Measurements from ENCODE around the gene CDC45. TPM values are rescaled to one million over a fixed set of nuclear protein-coding genes. Genes with fewer than 3 reads are reported as not detected.

Gene CDC45
- total and polyA plus RNA-seq, 2 donors (not counting 1 experiment from before 2014, with no cell fraction given) = 3.8 to 12.0 TPM

DNA sequence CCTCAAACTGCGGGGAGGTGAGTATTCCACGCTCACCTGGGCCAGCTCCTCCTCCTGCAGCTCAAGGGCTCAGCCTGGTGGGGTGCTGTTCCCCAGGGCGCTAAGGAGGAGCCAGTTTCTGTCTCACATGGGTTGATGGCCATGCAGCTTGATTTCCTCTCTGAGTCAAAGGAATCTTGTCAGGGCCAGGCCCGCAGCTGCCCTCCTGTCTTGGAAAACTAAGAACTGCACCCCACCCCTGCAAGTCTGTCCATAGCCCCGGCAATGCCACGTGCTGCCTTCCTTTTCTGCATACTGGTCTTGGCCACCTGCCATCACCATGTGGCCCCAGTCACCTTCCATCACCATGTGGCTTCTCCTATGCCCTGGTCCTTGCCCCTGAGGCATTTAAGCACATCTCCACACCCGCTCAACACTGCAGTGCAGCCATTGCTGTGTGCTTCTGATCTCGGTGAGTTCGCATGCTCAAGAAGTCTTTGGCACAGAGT, 79.6 kb downstream of the CDC45 start:
- Histone ChIP-seq H3K4me3 (replicated peaks in 1 of 4; ENCODE audit: control extremely low read depth in 1 of 4, insufficient read depth in 1 of 4, low read depth in 3 of 4, low read length in 4 of 4) (no peak overlapping the region), H3K27ac (ENCODE audit: insufficient read depth, low read length) (no peak overlapping the region), H2AFZ (ENCODE audit: low read length) (no peak overlapping the region), H3K4me1 (ENCODE audit: control insufficient read depth, extremely low read depth, insufficient read depth, low read length) (no peaks in the 10 kb centered on the region), H3K9ac (ENCODE audit: insufficient read depth, low read length) (no peak overlapping the region), H3K27me3 (ENCODE audit: control insufficient read depth, insufficient read depth, low read length) (no peaks in the 10 kb centered on the region), H3K36me3 (ENCODE audit: control insufficient read depth, insufficient read depth, low read length) (no peaks in the 10 kb centered on the region), H3K4me2 (ENCODE audit: extremely low read depth, insufficient read depth, low read length) (no peak overlapping the region), H4K20me1 (ENCODE audit: control insufficient read depth, extremely low read depth, insufficient read depth, low read length) (no peaks in the 10 kb centered on the region), H3K9me3 (ENCODE audit: control insufficient read depth, insufficient read depth, low read depth, low read length) (no peaks in the 10 kb centered on the region), H3K79me2 (ENCODE audit: control insufficient read depth, insufficient read depth, low read length) (no peaks in the 10 kb centered on the region)
- TF ChIP-seq EZH2 (IDR thresholded peaks at IDR 0.05; ENCODE audit: low read length, missing control alignments) = no peak
- no peak for DNase-seq (ENCODE audit: low read depth in 2 of 2)

DNA sequence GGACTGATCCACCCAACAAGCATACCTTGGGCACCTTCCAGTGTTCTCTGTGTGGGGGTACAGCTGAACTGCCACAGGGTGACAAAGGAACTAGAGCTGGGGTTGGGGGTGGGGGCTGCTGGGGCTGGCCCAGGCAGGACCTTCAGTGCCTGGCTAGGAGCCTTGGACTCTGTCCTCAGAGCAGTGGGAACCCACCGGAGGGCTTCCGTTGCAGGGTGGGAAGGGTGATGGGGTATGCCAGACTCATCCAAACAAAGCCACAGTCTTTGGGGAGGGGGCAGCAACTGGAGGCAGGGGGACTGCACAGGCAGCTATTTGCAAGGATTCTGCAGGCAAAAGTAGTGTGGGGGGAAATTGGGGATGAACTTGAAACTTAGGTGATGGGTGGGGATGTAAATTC, 80.2 kb downstream of the CDC45 start:
- no peak for DNase-seq (ENCODE audit: low read depth in 2 of 2)
- H3K27me3 ChIP-seq (ENCODE audit: control insufficient read depth, insufficient read depth, low read length) = peaks cover 4% of the 10 kb centered on the region
- no peak overlapping the region for H3K4me2 ChIP-seq (ENCODE audit: extremely low read depth, insufficient read depth, low read length)
- H3K4me1 ChIP-seq (ENCODE audit: control insufficient read depth, extremely low read depth, insufficient read depth, low read length) = no peaks in the 10 kb centered on the region
- no peaks in the 10 kb centered on the region for H4K20me1 ChIP-seq (ENCODE audit: control insufficient read depth, extremely low read depth, insufficient read depth, low read length)
- no peak overlapping the region for H3K9ac ChIP-seq (ENCODE audit: insufficient read depth, low read length)
- H2AFZ ChIP-seq (ENCODE audit: low read length) = no peak overlapping the region
- no peaks in the 10 kb centered on the region for H3K9me3 ChIP-seq (ENCODE audit: control insufficient read depth, insufficient read depth, low read depth, low read length)
- TF ChIP-seq, protein P1, sequence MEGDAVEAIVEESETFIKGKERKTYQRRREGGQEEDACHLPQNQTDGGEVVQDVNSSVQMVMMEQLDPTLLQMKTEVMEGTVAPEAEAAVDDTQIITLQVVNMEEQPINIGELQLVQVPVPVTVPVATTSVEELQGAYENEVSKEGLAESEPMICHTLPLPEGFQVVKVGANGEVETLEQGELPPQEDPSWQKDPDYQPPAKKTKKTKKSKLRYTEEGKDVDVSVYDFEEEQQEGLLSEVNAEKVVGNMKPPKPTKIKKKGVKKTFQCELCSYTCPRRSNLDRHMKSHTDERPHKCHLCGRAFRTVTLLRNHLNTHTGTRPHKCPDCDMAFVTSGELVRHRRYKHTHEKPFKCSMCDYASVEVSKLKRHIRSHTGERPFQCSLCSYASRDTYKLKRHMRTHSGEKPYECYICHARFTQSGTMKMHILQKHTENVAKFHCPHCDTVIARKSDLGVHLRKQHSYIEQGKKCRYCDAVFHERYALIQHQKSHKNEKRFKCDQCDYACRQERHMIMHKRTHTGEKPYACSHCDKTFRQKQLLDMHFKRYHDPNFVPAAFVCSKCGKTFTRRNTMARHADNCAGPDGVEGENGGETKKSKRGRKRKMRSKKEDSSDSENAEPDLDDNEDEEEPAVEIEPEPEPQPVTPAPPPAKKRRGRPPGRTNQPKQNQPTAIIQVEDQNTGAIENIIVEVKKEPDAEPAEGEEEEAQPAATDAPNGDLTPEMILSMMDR (conservative IDR thresholded peaks at IDR 0.05 in 1 of 2, IDR thresholded peaks at IDR 0.05 in 1 of 2; ENCODE audit: low read depth in 1 of 2, low read length in 2 of 2) = no peak
- TF ChIP-seq EZH2 (IDR thresholded peaks at IDR 0.05; ENCODE audit: low read length, missing control alignments) = no peak
- no peak overlapping the region for H3K27ac ChIP-seq (ENCODE audit: insufficient read depth, low read length)
- no peaks in the 10 kb centered on the region for H3K36me3 ChIP-seq (ENCODE audit: control insufficient read depth, insufficient read depth, low read length)
- H3K79me2 ChIP-seq (ENCODE audit: control insufficient read depth, insufficient read depth, low read length) = no peaks in the 10 kb centered on the region
- H3K4me3 ChIP-seq (replicated peaks in 1 of 4; ENCODE audit: control extremely low read depth in 1 of 4, insufficient read depth in 1 of 4, low read depth in 3 of 4, low read length in 4 of 4) = no peak overlapping the region

DNA sequence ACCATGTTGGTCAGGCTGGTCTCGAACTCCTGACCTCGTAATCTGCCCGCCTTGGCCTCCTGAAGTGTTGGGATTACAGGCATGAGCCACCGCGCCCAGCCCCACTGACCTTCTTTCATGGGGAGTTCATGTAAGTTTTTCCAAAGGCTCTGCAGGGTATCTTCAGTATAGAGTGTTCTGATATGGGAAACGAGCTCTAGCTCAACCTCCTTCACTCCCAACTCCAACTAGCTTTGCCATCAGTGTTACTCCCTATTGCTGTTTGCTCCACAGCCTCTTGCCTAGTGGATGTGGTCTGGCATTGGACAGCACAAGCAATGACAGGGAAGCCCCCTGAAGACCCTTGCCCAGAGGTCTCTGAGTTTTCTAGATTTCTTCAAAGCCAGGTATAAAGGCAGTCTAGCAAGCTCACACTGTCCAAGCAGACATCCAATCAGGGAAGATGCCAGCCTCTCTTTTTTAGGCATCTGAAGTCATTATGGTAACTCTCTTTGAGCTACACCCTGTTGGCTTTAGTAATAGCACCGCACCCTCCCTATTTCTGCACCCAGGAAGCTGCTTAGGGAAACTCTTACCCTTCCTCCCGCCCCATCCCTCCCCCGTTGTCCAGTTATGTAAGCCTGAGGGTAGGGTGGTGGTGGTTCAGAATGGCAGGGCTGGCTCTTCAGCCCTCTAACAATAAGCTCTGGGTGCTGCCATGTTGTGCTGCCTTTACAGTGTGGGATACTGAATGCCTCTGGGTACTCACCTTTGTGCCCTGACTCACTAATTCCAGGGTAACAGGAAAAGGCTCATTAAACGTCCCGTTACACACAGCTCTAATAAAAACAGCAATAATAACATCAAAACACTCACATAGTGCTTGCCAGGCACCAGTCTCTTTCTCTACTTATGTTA, 85.9 kb downstream of the CDC45 start:
- Histone ChIP-seq H3K79me2 (ENCODE audit: control insufficient read depth, insufficient read depth, low read length) (no peaks in the 10 kb centered on the region), H3K4me3 (replicated peaks in 1 of 4; ENCODE audit: control extremely low read depth in 1 of 4, insufficient read depth in 1 of 4, low read depth in 3 of 4, low read length in 4 of 4) (no peak overlapping the region), H2AFZ (ENCODE audit: low read length) (no peak overlapping the region), H3K4me1 (ENCODE audit: control insufficient read depth, extremely low read depth, insufficient read depth, low read length) (no peaks in the 10 kb centered on the region), H4K20me1 (ENCODE audit: control insufficient read depth, extremely low read depth, insufficient read depth, low read length) (no peaks in the 10 kb centered on the region), H3K27me3 (ENCODE audit: control insufficient read depth, insufficient read depth, low read length) (peaks cover 4% of the 10 kb centered on the region), H3K9ac (ENCODE audit: insufficient read depth, low read length) (no peak overlapping the region), H3K9me3 (ENCODE audit: control insufficient read depth, insufficient read depth, low read depth, low read length) (no peaks in the 10 kb centered on the region), H3K4me2 (ENCODE audit: extremely low read depth, insufficient read depth, low read length) (no peak overlapping the region), H3K27ac (ENCODE audit: insufficient read depth, low read length) (no peak overlapping the region), H3K36me3 (ENCODE audit: control insufficient read depth, insufficient read depth, low read length) (no peaks in the 10 kb centered on the region)
- TF ChIP-seq, protein P1 (conservative IDR thresholded peaks at IDR 0.05 in 1 of 2, IDR thresholded peaks at IDR 0.05 in 1 of 2; ENCODE audit: low read depth in 1 of 2, low read length in 2 of 2) = no peak
- TF ChIP-seq EZH2 (IDR thresholded peaks at IDR 0.05; ENCODE audit: low read length, missing control alignments) = no peak
- DNase-seq (ENCODE audit: low read depth in 2 of 2) = no peak

Data from fibroblast of lung (primary cell).